LNCaP clone FGC (cell line): ENCODE measurements around the gene UBE2B.

Source experiments
- DNase-seq: peaks from one replicate; pipeline ENCODE4 v3.0.0-alpha.2; 2011; ENCODE audit warnings: low read depth
- H3K4me3 ChIP-seq: 2 replicates; pipeline ENCODE4 v1.5.1; 2011; ENCODE audit warnings: mild to moderate bottlenecking, low read depth, low read length, control low read depth
- TF ChIP-seq, protein P1 (sequence below): IDR thresholded peaks from 2 replicates; pipeline ENCODE4 v1.5.1; 2012; ENCODE audit warnings: mild to moderate bottlenecking; ENCODE audit not compliant: control insufficient read depth, insufficient read depth; ENCODE audit errors: extremely low read depth

The UBE2B gene

DNA sequence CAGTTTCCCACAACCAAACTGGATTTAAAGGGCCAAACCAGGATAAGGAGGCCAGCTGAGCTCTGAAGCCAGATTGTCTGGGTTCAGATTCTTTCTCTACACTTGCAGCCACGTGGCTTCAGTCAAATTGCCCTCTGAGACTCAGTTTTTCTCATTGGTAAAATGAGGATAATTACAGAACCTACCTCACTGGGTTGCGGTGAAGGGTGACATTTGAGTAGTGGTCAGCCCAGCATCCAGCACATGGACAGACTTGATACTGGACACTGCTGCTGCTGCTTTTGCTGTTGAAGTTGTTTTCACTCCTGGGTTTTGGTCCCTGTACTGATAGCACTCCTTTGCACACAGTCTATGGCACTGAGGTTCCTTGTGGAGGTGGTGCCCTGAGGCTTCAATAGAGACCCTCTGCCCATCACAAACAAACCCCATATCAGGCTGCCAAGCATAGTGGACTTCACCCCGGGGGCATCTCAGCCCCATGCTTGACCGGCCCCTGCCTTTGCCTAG, 66.0 kb downstream of the UBE2B start:
- DNase-seq = no peak
- H3K4me3 ChIP-seq = no peak overlapping the region
- TF ChIP-seq, protein P1, sequence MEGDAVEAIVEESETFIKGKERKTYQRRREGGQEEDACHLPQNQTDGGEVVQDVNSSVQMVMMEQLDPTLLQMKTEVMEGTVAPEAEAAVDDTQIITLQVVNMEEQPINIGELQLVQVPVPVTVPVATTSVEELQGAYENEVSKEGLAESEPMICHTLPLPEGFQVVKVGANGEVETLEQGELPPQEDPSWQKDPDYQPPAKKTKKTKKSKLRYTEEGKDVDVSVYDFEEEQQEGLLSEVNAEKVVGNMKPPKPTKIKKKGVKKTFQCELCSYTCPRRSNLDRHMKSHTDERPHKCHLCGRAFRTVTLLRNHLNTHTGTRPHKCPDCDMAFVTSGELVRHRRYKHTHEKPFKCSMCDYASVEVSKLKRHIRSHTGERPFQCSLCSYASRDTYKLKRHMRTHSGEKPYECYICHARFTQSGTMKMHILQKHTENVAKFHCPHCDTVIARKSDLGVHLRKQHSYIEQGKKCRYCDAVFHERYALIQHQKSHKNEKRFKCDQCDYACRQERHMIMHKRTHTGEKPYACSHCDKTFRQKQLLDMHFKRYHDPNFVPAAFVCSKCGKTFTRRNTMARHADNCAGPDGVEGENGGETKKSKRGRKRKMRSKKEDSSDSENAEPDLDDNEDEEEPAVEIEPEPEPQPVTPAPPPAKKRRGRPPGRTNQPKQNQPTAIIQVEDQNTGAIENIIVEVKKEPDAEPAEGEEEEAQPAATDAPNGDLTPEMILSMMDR = no peak

DNA sequence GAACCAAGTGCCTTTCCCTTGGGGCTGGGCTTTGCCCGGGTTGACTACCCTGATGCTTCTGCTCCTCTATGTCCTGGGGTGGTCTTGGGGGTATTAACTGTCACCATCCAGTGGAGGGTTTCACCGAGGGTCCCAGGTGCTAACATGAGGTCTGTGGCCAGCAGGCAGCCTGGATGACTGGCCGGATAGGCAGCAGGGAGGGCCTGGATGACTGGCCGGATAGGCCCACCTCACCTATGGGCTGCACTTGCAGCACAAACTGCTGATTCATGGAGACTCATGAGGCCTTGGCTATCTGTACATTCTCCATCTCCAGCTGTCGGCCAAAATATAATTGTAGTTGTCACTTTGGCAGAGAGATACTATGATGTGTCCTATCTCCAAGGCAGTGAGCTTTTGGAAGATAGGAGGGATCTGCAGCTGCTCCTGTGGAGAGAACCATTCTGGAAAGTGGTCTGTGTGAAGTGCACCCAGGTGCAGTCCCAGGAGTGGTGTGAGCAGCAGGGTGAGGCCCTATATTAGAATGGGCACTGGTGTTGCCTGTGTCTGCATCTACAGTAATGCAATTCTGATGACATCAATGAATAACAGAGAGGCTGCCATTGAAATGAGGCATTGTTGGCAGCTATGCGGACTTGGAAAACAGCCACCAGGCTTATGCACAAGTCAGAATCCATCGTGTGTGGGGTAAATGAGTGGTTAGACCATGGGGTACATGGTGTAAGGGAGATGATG, 66.6 kb downstream of the UBE2B start:
- DNase-seq = no peak
- no peak overlapping the region for H3K4me3 ChIP-seq
- TF ChIP-seq, protein P1 = no peak

DNA sequence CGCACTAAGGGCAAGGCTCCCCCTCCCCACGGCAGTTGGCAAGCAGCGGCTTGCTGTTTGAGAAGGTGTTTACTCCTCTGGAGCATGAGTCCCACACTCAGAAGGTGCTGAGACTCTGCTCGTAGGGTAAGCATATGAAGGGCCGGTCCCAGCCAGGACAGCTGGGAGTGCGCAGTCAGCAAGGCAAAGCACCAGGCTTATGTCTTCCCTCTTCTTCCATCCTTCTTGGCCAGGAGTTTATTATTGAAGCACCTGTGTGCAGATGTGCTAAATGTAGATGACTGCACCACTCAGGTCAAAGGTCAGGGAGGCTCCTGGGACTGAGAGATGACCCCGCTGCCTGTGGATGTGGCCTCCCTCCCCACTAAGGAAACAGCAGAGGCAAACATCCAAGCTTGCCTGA, 67.4 kb downstream of the UBE2B start:
- no peak overlapping the region for H3K4me3 ChIP-seq
- DNase-seq = no peak
- TF ChIP-seq, protein P1 = no peak

DNA sequence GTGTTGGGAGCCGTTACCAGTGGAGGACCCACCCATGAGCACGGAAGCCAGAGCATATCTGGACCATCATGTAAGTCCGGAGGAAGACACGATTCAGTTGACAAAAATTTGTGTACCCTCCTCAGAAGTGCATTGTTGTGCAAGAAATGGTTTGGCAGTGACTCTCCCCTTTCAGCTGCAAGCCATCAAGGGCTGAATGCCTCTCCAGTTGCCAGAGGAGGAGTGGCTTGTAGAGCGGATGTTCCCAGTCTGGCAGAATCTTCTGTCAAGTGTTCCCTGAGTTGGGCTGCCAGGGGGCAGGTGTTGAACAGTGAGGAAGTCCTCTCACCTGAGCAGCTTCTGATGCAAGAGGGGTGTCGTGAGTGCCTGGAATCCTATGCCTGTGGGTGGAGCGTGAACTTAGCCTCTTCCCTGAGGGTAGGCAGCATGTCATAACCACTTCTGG, 67.9 kb downstream of the UBE2B start:
- DNase-seq = peak; percentile 54
- no peak overlapping the region for H3K4me3 ChIP-seq
- TF ChIP-seq, protein P1 = no peak

DNA sequence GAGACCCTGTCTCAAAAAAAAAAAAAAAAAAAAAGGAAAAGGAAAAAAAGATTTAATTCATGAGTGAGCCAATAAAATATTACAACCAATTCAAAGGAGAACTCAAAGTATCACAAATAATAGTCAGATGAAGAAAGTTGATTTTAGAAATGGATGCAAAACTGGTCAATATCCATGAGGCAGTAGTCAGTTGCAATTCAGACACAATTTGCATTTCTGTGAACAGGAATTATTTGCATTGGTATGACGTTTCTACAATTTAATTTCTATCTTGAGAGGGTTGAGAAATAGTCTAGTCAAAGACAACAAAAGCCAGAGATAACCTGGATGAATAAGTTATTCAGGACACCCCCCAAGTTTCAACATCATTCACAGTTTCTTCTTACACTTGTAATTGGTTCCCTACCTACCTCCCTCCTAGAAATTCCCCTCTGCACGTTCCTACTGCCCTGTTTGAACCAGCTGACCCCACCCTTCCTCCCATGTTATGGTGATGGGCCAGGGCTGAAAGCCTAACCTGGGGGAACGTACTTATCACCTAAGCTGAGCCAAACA, 68.9 kb downstream of the UBE2B start:
- no peak for DNase-seq
- TF ChIP-seq, protein P1 = no peak
- no peak overlapping the region for H3K4me3 ChIP-seq
